Body of pancreas (tissue), 4 donors: ENCODE data around the gene JMJD8. TPM values are rescaled to one million over a fixed set of nuclear protein-coding genes. Genes with fewer than 3 reads are reported as not detected.
A peak's percentile ranks its signal among the peaks of the same experiment; 100 is the strongest.
"Not testable (repeated sequence)": the region's sequence is repeated elsewhere in the genome, so short reads cannot be mapped to it uniquely, and the experiment has no call there.

Experiments used
- ATAC-seq: fragments of 150-250 bp; one replicate; pipeline ENCODE4 v1.9.1; 2016
- DNase-seq, 4 donors: peaks; one replicate each; pipeline ENCODE4 v3.0.0-alpha.2; 2019
- H3K27ac ChIP-seq, 4 donors: fragments of 200-600 bp; sonication (generic); 1 replicate in 3 of 4; 2 replicates in 1 of 4; pipeline versions ENCODE4 v1.5.1 to v1.6.1; 2016 to 2019; ENCODE audit warnings: mild to moderate bottlenecking in 1 of 4, mixed read lengths in 1 of 4, moderate library complexity in 1 of 4
- H3K27me3 ChIP-seq, 2 donors: fragments of 200-600 bp; sonication (generic); one replicate each; pipeline ENCODE4 v1.6.0; 2016; ENCODE audit warnings: mild to moderate bottlenecking in 1 of 2
- H3K36me3 ChIP-seq, 2 donors: fragments of 200-600 bp; sonication (generic); replicated peaks in 1 of 2; 2 replicates each; pipeline ENCODE4 v1.5.1; 2016; ENCODE audit warnings: low read depth in 2 of 2; ENCODE audit not compliant: insufficient read depth in 1 of 2
- H3K4me1 ChIP-seq: fragments of 200-600 bp; sonication (generic); one replicate; pipeline ENCODE4 v1.6.0; 2016
- H3K4me3 ChIP-seq, 2 donors: fragments of 200-600 bp; sonication (generic); 1 replicate in 1 of 2; 2 replicates in 1 of 2; pipeline ENCODE4 v1.5.1; 2016 to 2019
- H3K9me3 ChIP-seq, 3 donors: fragments of 200-600 bp; sonication (generic); 1 replicate in 2 of 3; 2 replicates in 1 of 3; pipeline ENCODE4 v1.5.1; 2016
- CTCF ChIP-seq, 7 experiments: fragments of 450-650 bp in 4 of 7; fragments of 200-600 bp in 3 of 7; sonication (generic) in 3 of 7; IDR thresholded peaks; one replicate each; pipeline ENCODE4 v1.5.1; 2016 to 2019; ENCODE audit warnings: antibody characterized with exemption in 7 of 7
- POLR2A ChIP-seq, 3 donors: fragments of 450-650 bp; IDR thresholded peaks; one replicate each; pipeline ENCODE4 v1.6.1; 2016; ENCODE audit warnings: antibody characterized with exemption in 3 of 3, mild to moderate bottlenecking in 2 of 3
- WGBS, 2 donors: methylation state at CpG; one replicate each; pipeline ENCODE4 v1.1.5; 2017; 5-methylcytosine and 5-hydroxymethylcytosine counted together
- intact Hi-C: fragments of 100-400 bp; cut with DNase I; formaldehyde crosslinking; loops from one replicate; pipeline ENCODE4 v1.15.1; 2023
- total RNA-seq, 2 donors: library from RNA; depleted of rRNA; stranded (reverse); fragments of >200 nt; gene quantifications; one replicate each; pipeline ENCODE4 v1.1.0, GENCODE V29; 2016

Gene JMJD8
- total RNA-seq, 2 donors from 2014 or later = 49.5 to 128 TPM

- H3K4me1 ChIP-seq = peaks cover 44% of the 10 kb centered on the region
- H3K27me3 ChIP-seq = peaks cover 0 to 24% of the 10 kb centered on the region in 2 donors
- intact Hi-C loops = no loop called here
- no peak overlapping the region for H3K4me3 ChIP-seq
- H3K9me3 ChIP-seq = no peaks in the 10 kb centered on the region
- 53% methylated on average over 22 of the region's 22 CpGs; no CpG with 5 or more reads in 1 of the 2 donors for WGBS, 2 donors
- no peak for TF ChIP-seq POLR2A (IDR thresholded peaks at IDR 0.05)
- TF ChIP-seq CTCF (IDR thresholded peaks at IDR 0.05) = no peak
- DNase-seq (no peak), ATAC-seq (no peak)
- H3K27ac ChIP-seq = no peak overlapping the region
- H3K36me3 ChIP-seq = no peaks in the 10 kb centered on the region
Measured at GRCh38 chr16:693364-693763, 9.2 kb upstream of the JMJD8 start.

- Histone ChIP-seq H3K4me3 (no peak overlapping the region), H3K27ac (no peak overlapping the region), H3K27me3 (peaks cover 0 to 24% of the 10 kb centered on the region in 2 donors), H3K36me3 (no peaks in the 10 kb centered on the region), H3K9me3 (no peaks in the 10 kb centered on the region), H3K4me1 (peaks cover 44% of the 10 kb centered on the region)
- DNase-seq (no peak), ATAC-seq (no peak)
- 52 to 57% methylated on average over 10 of the region's 10 CpGs for WGBS, 2 donors
- no peak for TF ChIP-seq CTCF (IDR thresholded peaks at IDR 0.05)
- intact Hi-C loops = no loop called here
Measured at GRCh38 chr16:692356-693108, 8.4 kb upstream of the JMJD8 start.

GRCh38 chr16:691242-691641 is 7.1 kb upstream of the JMJD8 start:
- intact Hi-C loops, H3K36me3 ChIP-seq, DNase-seq, H3K27ac ChIP-seq, ATAC-seq, H3K4me3 ChIP-seq, H3K9me3 ChIP-seq: not testable (repeated sequence)
- Histone ChIP-seq H3K27me3 (peaks cover 0 to 24% of the 10 kb centered on the region in 2 donors), H3K4me1 (peaks cover 48% of the 10 kb centered on the region)
- 68 to 70% methylated on average over 16 of the region's 16 CpGs for WGBS, 2 donors

- Histone ChIP-seq H3K36me3 (peaks cover 0 to 4% of the 10 kb centered on the region in 2 donors), H3K4me1 (peaks cover 48% of the 10 kb centered on the region), H3K27me3 (peaks cover 0 to 12% of the 10 kb centered on the region in 2 donors), H3K4me3 (peak overlapping the region in 1 of 2 donors; percentile 83), H3K27ac (peak overlapping the region in 3 of 4 donors; percentile 33 to 87 (median 81)), H3K9me3 (no peaks in the 10 kb centered on the region)
- intact Hi-C loops = no loop called here
- TF ChIP-seq POLR2A (IDR thresholded peaks at IDR 0.05) (no peak), CTCF (IDR thresholded peaks at IDR 0.05) (no peak)
- WGBS, 2 donors = 65 to 75% methylated on average over 8 to 26 of the region's 26 CpGs
- no peak for DNase-seq
- no peak for ATAC-seq
Measured at GRCh38 chr16:689175-689897, 5.2 kb upstream of the JMJD8 start.

- intact Hi-C loops = no loop called here
- Histone ChIP-seq H3K4me1 (peaks cover 55% of the 10 kb centered on the region), H3K36me3 (peaks cover 3 to 4% of the 10 kb centered on the region in 2 donors), H3K9me3 (no peaks in the 10 kb centered on the region), H3K4me3 (no peak overlapping the region), H3K27me3 (no peaks in the 10 kb centered on the region), H3K27ac (no peak overlapping the region)
- DNase-seq (no peak), ATAC-seq (no peak)
- WGBS, 2 donors = 91 to 95% methylated on average over 13 to 19 of the region's 19 CpGs
- TF ChIP-seq CTCF (IDR thresholded peaks at IDR 0.05) (no peak), POLR2A (IDR thresholded peaks at IDR 0.05) (no peak)
Measured at GRCh38 chr16:687499-687898, 3.4 kb upstream of the JMJD8 start.
